Fibroblast of the aortic adventitia (primary cell): ENCODE results near the gene RHBDL1. TPM values are rescaled to one million over a fixed set of nuclear protein-coding genes. Genes with fewer than 3 reads are reported as not detected.

Source experiments
- DNase-seq: peaks from one replicate; pipeline ENCODE4 v3.0.0-alpha.2; 2010; ENCODE audit warnings: low read depth
- H3K4me3 ChIP-seq: 2 replicates; pipeline ENCODE4 v1.5.1; 2011; ENCODE audit warnings: low read depth, mild to moderate bottlenecking, control low read depth, low read length, moderate library complexity
- CTCF ChIP-seq: IDR thresholded peaks from 2 replicates; pipeline ENCODE4 v1.5.1; 2011; ENCODE audit warnings: mild to moderate bottlenecking, low read length, control low read depth, inconsistent platforms; ENCODE audit not compliant: insufficient read depth
- total RNA-seq: library from RNA; depleted of rRNA; stranded (reverse); fragments of >200 nt; gene quantifications from 2 replicates; pipeline ENCODE4 v1.2.3, GENCODE V29; 2012; ENCODE audit warnings: low replicate concordance

The RHBDL1 gene
- total RNA-seq, 1 donor: 3.2 TPM

- no peak for DNase-seq
- no peak for TF ChIP-seq CTCF
- H3K4me3 ChIP-seq: no peak overlapping the region
Observed at GRCh38 chr16:670485-671352, 4.8 kb upstream of the RHBDL1 start.

GRCh38 chr16:671353-672131 lies 3.9 kb upstream of the RHBDL1 start:
- no peak for DNase-seq
- TF ChIP-seq CTCF: no peak

GRCh38 chr16:672371-672770 lies 3.1 kb upstream of the RHBDL1 start:
- TF ChIP-seq CTCF: no peak
- H3K4me3 ChIP-seq: no peak overlapping the region
- DNase-seq: no peak

More at GRCh38 chr16:671353-672131, 3.9 kb upstream of the RHBDL1 start:
- no peak overlapping the region for H3K4me3 ChIP-seq

- H3K4me3 ChIP-seq: no peak overlapping the region
- no peak for DNase-seq
- TF ChIP-seq CTCF: no peak
Observed at GRCh38 chr16:672851-673250, 2.6 kb upstream of the RHBDL1 start.

- no peak for DNase-seq
- TF ChIP-seq CTCF: no peak
- no peak overlapping the region for H3K4me3 ChIP-seq
Observed at GRCh38 chr16:673399-673991, 2.0 kb upstream of the RHBDL1 start.

GRCh38 chr16:674214-674881 lies 1.1 kb upstream of the RHBDL1 start:
- H3K4me3 ChIP-seq: no peak overlapping the region
- TF ChIP-seq CTCF: no peak
- no peak for DNase-seq
